ENCODE measurements around the gene LAMP5. TPM values are rescaled to one million over a fixed set of nuclear protein-coding genes. Genes with fewer than 3 reads are reported as not detected.

The LAMP5 gene
- total and polyA plus RNA-seq, 2 of the 13 experiments (the other 11 are each of a cell fraction or from before 2014, with no cell fraction given), result not detected

DNA sequence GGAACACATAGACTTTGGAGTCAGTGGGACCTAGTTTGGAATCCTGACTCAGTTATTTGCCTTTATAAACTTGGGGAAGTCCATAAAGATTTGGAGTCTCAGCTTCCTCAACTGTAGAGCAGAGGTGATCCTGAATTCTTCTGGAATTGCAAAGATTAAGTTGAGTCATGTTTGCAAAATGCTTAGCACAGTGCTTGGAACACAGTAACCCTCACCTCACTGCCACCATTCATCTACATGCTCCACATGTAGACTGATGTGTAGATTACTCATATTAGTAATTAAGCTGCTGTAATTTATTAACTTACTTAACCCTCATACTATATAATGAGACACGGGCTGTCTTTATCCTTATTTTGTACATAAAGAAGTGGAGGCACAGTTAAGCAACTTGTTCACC lies 61.4 kb downstream of the LAMP5 start (continued):
- TF ChIP-seq AHDC1 (CRISPR knock-in tag; IDR thresholded peaks at IDR 0.05; ENCODE audit: borderline replicate concordance), result no peak

DNA sequence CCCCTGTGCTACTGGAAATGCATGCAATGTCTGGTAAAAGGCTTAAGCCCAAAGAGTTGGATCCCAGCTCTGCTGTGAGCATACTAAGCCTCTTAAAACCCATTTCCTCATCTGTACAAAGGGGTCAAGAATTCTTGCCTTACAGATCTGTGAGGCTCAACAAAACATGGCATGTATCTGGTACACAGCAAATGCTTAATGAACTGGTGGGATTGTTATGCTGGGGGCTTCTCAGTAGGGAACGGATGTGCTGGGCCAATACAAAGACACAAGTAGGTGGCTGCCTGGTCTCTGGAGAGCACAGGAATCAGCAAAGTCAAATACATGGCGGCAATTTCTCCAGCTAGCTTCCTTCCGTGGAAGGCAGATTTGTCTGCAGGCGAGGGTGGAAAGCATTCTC lies 62.3 kb downstream of the LAMP5 start:
- intact Hi-C loops (cut with micrococcal nuclease; ENCODE audit: unreplicated experiment), result loop anchor here (5.0 kb wide), 1 partner anchor 1979 kb away; no protein-coding TSS in a partner anchor
- BruUV-seq (replicated peaks), result no TSS peak
- H3K4me1 ChIP-seq (ENCODE audit: insufficient read depth, low read length), result no peaks in the 10 kb centered on the region
- no peak overlapping the region for H3K9ac ChIP-seq (ENCODE audit: insufficient read depth, low read depth, low read length)
- in situ Hi-C loops (cut with HindIII; ENCODE audit: extremely low pct_ligation_motif_present, low pct_unique_long_range_greater_than_20kb), result no loop called here
- H3K27me3 ChIP-seq (ENCODE audit: control insufficient read depth in 1 of 2, insufficient read depth in 2 of 2, low read length in 2 of 2), result no peaks in the 10 kb centered on the region
- FAIRE-seq, result no peak
- no peaks in the 10 kb centered on the region for H4K20me1 ChIP-seq (ENCODE audit: insufficient read depth, low read length)
- ATAC-seq, result no peak
- no peak overlapping the region for H2AFZ ChIP-seq (ENCODE audit: low read length)
- no peaks in the 10 kb centered on the region for H3K79me2 ChIP-seq (ENCODE audit: insufficient read depth, low read length)
- POLR2A ChIA-PET, result no interaction called here
- no peak for TF ChIP-seq ZNF280B (CRISPR knock-in tag; IDR thresholded peaks at IDR 0.05; ENCODE audit: borderline replicate concordance)
- TF ChIP-seq YEATS4 (CRISPR knock-in tag; IDR thresholded peaks at IDR 0.05; ENCODE audit: borderline replicate concordance), result no peak
- TF ChIP-seq MATR3 (CRISPR knock-in tag; IDR thresholded peaks at IDR 0.05), result no peak
- no peak for TF ChIP-seq ZNF552 (CRISPR knock-in tag; IDR thresholded peaks at IDR 0.05; ENCODE audit: borderline replicate concordance)
- no peak for TF ChIP-seq ZNF503 (CRISPR knock-in tag; IDR thresholded peaks at IDR 0.05)
- no peak for TF ChIP-seq NFKBIZ (CRISPR knock-in tag; IDR thresholded peaks at IDR 0.05)
- TF ChIP-seq MXI1 (IDR thresholded peaks at IDR 0.05; ENCODE audit: borderline replicate concordance, low read depth, low read length), result no peak
- 20% methylated on average over 4 of the region's 4 CpGs for WGBS (ENCODE audit: low lambda C conversion rate)
- H3K36me3 ChIP-seq (replicated peaks in 1 of 2; ENCODE audit: control insufficient read depth in 1 of 2, insufficient read depth in 2 of 2, low read length in 2 of 2), result no peaks in the 10 kb centered on the region
- no peak overlapping the region for H3K27ac ChIP-seq (ENCODE audit: extremely low read length, insufficient read depth, low read length)
- no peak overlapping the region for H3K4me3 ChIP-seq (replicated peaks in 1 of 3; ENCODE audit: insufficient read depth in 1 of 3, low read depth in 2 of 3, low read length in 3 of 3)
- H3K9me3 ChIP-seq (ENCODE audit: low read length), result no peaks in the 10 kb centered on the region
- H3K4me2 ChIP-seq (ENCODE audit: low read depth, low read length), result no peak overlapping the region
- DNase-seq (ENCODE audit: low spot score), result no peak
- CTCF ChIA-PET (ENCODE audit: low intra/inter-chr PET ratio, low total read pairs), result no interaction called here
